COLO668 (cell line): ENCODE results near the gene MTARC1.

ENCODE experiments used
- DNase-seq: peaks from one replicate; lab custom pipeline; 2025; ENCODE audit not compliant: unreplicated experiment; lab: John Stamatoyannopoulos, UW

Gene MTARC1

DNA sequence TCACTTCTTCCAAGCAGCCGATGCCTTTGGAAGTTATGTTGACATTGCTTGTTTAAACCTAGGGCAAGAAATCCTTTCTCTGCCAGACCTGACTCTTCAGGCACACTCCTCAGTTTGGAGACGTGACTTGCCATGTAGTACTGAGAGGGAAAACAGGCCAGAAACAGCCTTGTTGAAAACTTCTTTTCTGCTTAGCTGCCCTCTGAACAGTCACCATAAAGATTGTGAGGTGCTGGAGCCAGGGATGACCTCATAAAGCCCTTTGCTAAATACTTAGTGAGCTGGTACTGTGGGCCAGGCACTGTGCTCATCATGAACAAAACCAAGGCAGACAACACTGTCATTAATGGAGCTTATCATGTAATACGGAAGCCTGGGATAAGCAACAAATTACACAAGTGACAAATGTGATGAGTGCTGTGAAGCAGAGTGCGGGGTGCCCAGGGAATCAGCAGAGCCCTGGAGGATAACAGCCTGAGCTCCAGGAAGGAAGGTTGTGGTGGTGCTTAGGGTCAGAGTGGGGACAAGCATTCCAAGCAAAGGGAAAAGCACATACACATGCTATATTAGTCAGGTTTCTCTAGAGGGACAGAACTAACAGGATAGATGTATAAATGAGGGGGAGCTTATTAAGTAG lies 42.4 kb downstream of the MTARC1 start:
- DNase-seq, result no peak

DNA sequence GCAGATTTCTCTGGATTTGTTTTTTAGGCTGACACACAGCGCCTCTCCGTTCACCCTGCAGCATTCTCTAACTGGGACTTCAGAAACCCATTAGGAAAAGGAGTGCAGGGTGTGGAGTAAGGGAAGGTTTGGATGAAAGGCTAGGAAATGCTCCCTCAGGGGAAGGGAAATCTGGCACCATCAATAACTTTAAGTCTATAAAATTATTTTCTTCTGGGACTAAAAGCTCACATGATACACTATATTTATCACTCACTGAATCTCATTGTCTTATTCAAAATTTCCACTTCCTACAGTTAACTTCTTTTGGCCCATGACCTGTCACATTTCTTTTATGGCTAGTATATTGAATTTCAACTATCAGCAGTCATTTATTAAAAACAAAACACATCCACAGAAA lies 46.7 kb downstream of the MTARC1 start:
- DNase-seq, result no peak

DNA sequence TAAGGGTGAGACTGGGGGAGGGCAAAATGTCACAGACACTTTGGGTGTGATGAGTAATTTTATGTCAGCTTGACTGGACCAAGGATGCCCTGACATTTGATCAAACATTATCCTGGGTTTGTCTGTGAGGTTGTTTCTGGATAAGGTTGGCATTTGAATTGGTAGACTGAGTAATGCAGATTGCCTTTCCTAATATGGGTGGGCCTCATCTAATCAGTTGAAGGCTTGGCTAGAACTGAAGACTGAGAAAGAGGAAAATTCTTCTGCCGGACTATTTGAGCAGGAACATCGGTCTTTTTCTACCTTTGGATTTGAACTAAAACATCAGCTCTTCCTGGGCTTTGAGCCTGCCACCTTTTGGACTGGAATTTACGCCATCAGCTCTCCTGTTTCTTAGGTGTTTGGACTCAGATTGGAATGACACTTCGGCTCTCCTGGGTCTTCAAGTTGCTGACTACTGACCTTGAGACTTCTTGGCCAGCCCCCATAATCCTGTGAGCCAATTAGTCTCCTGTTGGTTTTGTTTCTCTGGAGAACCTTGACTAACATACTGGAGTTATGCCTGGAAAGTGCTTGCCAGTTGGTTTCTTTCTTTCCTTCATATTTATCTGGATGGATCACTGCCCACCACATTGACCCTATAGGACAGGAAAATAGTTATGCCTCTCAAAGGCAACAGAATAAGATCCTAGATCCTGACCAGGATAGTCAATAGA lies 47.6 kb downstream of the MTARC1 start:
- no peak for DNase-seq
